Adrenal gland (tissue), 5 donors: Measurements from ENCODE around the gene WBP1.

Experiments
- CTCF ChIP-seq, 6 experiments: fragments of 450-650 bp in 4 of 6; fragments of 200-600 bp in 2 of 6; sonication (generic) in 1 of 6; IDR thresholded peaks; 1 replicate in 5 of 6; 2 replicates in 1 of 6; pipeline versions ENCODE4 v1.5.1 to v1.8.0; 2016 to 2021; ENCODE audit warnings: antibody characterized with exemption in 6 of 6, mild to moderate bottlenecking in 2 of 6, moderate library complexity in 1 of 6
- POLR2A ChIP-seq, 2 donors: fragments of 450-650 bp; IDR thresholded peaks; one replicate each; pipeline ENCODE4 v1.6.1; 2017; ENCODE audit warnings: antibody characterized with exemption in 2 of 2, mild to moderate bottlenecking in 2 of 2, moderate library complexity in 1 of 2
- donor health status: DM: no; HTN: no; CAD: no.

- no peak for TF ChIP-seq CTCF (IDR thresholded peaks at IDR 0.05)
- TF ChIP-seq POLR2A (IDR thresholded peaks at IDR 0.05), result no peak
Measured at GRCh38 chr2:74429487-74430451, 28.5 kb upstream of the WBP1 start.
